Panc1 (cell line): ENCODE data around the gene DRAXIN. TPM values are rescaled to one million over a fixed set of nuclear protein-coding genes. Genes with fewer than 3 reads are reported as not detected.

Experiments used
- ATAC-seq: fragments of 200-7000 bp; cut with Tn5 transposase; 2 replicates; pipeline ENCODE4 v1.9.1; 2020; ENCODE audit warnings: mild to moderate bottlenecking, moderate library complexity
- BruUV-seq: library from RNA; stranded (reverse); fragments of 400-500 nt; replicated peaks from 2 replicates; lab custom pipeline; 2021; lab: Mats Ljungman, UMichigan
- CTCF ChIA-PET: fragments of 300-600 bp; sonication (Branson Sonifier 250); formaldehyde crosslinking; loops from one replicate; lab custom pipeline; 2022; ENCODE audit warnings: antibody characterized with exemption; lab: Charles Lee
- POLR2A ChIA-PET: fragments of 300-600 bp; sonication (Branson Sonifier 250); formaldehyde crosslinking; loops from one replicate; lab custom pipeline; 2022; ENCODE audit warnings: antibody characterized with exemption; lab: Charles Lee
- DNase-seq: peaks from one replicate; pipeline ENCODE4 v3.0.0-alpha.2; 2010; ENCODE audit warnings: low read depth, low spot score
- H3K27ac ChIP-seq: 2 replicates; pipeline ENCODE4 v1.5.1; 2011; ENCODE audit warnings: mild to moderate bottlenecking, low read length, inconsistent platforms
- H3K27me3 ChIP-seq: fragments of 200-500 bp; sonication (Bioruptor generic); 2 replicates; pipeline ENCODE4 v1.6.0; 2014; ENCODE audit warnings: low read length, inconsistent platforms; ENCODE audit not compliant: control insufficient read depth, insufficient read depth
- H3K36me3 ChIP-seq: fragments of 200-500 bp; sonication (Bioruptor generic); 2 replicates; pipeline ENCODE4 v1.5.1; 2014; ENCODE audit warnings: inconsistent platforms, mild to moderate bottlenecking, low read length, moderate library complexity; ENCODE audit not compliant: control insufficient read depth, insufficient read depth
- H3K4me1 ChIP-seq: 2 replicates; pipeline ENCODE4 v1.5.1; 2011; ENCODE audit warnings: inconsistent platforms, mild to moderate bottlenecking, low read length, moderate library complexity; ENCODE audit not compliant: control insufficient read depth, insufficient read depth
- H3K4me3 ChIP-seq, 2 experiments: 2 replicates each; pipeline ENCODE4 v1.5.1; 2011 to 2012; ENCODE audit warnings: low read depth in 2 of 2, low read length in 2 of 2, mild to moderate bottlenecking in 2 of 2, inconsistent platforms in 1 of 2, moderate library complexity in 1 of 2
- H3K9me3 ChIP-seq: fragments of 200-500 bp; sonication (Bioruptor generic); 2 replicates; pipeline ENCODE4 v1.5.1; 2014; ENCODE audit warnings: low read depth, mild to moderate bottlenecking, inconsistent platforms, low read length, moderate library complexity; ENCODE audit not compliant: control insufficient read depth, insufficient read depth
- CTCF ChIP-seq: fragments of 450-650 bp; IDR thresholded peaks from 2 replicates; pipeline ENCODE4 v1.5.1; 2017; ENCODE audit warnings: mild to moderate bottlenecking
- POLR2AphosphoS5 ChIP-seq: IDR thresholded peaks from 2 replicates; pipeline ENCODE4 v1.6.1; 2012; ENCODE audit warnings: mild to moderate bottlenecking, low read depth, low read length, moderate library complexity
- REST ChIP-seq, 2 experiments: IDR thresholded peaks; 2 replicates each; pipeline ENCODE4 v1.6.1; 2011 to 2012; ENCODE audit warnings: low read depth in 2 of 2, control low read depth in 1 of 2, low read length in 1 of 2, mild to moderate bottlenecking in 1 of 2, moderate library complexity in 1 of 2; ENCODE audit not compliant: insufficient read depth in 1 of 2
- SIN3A ChIP-seq: IDR thresholded peaks from 2 replicates; pipeline ENCODE4 v1.6.1; 2012; ENCODE audit warnings: low read depth, mild to moderate bottlenecking, low read length, moderate library complexity, borderline replicate concordance; ENCODE audit not compliant: insufficient read depth
- TCF7L2 ChIP-seq: IDR thresholded peaks from 2 replicates; pipeline ENCODE4 v1.6.1; 2011; ENCODE audit warnings: mild to moderate bottlenecking, low read depth, low read length, inconsistent platforms
- in situ Hi-C: cut with HindIII; loops from 2 replicates; pipeline ENCODE4 v1.10.0; 2016; ENCODE audit warnings: low sequenced_read_pairs, low pct_unique_long_range_greater_than_20kb
- intact Hi-C: fragments of 100-400 bp; cut with micrococcal nuclease; formaldehyde crosslinking; loops from one replicate; pipeline ENCODE4 v1.10.0; 2022; ENCODE audit not compliant: unreplicated experiment
- total RNA-seq: library from RNA; stranded (reverse); gene quantifications from one replicate; pipeline ENCODE4 v1.2.1, GENCODE V29; 2021; ENCODE audit not compliant: unreplicated experiment

The DRAXIN gene
- total RNA-seq, 1 experiment from 2014 or later: 0.13 TPM

DNA sequence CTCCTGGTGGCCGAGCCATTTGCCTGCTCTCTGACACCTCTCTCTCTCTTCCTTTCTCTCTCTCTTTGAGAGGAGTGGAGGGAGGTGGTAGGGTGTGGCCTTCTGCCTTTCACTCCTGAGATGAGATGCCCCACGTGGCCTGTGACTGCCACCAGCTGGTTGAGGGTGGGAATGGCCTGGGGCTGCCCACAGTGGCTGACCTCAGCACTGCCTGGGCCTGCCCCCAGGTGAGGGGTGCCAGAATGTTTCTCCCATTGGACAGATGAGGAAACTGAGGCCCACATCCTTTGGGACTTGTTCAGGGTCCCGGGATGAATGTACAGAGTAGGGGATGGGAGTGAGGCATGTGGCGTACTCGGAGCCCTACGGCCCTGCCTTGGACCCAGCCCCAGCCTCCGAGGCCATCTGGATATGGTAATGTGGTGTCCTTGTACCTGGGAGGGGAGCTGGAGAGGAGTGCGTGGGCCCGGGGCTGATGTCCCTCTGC, 57.7 kb downstream of the DRAXIN start:
- in situ Hi-C loops (no loop called here), intact Hi-C loops (no loop called here)
- no peaks in the 10 kb centered on the region; the same call in 1 of the 2 replicates for H3K36me3 ChIP-seq
- H3K27me3 ChIP-seq: no peaks in the 10 kb centered on the region
- no TSS peak for BruUV-seq
- H3K27ac ChIP-seq: no peak overlapping the region
- H3K9me3 ChIP-seq: no peaks in the 10 kb centered on the region
- DNase-seq (no peak), ATAC-seq (peak; percentile 91)
- TF ChIP-seq CTCF: peak; percentile 85
- TF ChIP-seq REST (IDR thresholded peaks at IDR 0.05; ENCODE audit: insufficient read depth in 1 of 2, low read depth in 2 of 2, low read length in 1 of 2): no peak
- ChIA-PET CTCF (no interaction called here), POLR2A (no interaction called here)
- H3K4me1 ChIP-seq: no peaks in the 10 kb centered on the region
- no peak overlapping the region for H3K4me3 ChIP-seq

DNA sequence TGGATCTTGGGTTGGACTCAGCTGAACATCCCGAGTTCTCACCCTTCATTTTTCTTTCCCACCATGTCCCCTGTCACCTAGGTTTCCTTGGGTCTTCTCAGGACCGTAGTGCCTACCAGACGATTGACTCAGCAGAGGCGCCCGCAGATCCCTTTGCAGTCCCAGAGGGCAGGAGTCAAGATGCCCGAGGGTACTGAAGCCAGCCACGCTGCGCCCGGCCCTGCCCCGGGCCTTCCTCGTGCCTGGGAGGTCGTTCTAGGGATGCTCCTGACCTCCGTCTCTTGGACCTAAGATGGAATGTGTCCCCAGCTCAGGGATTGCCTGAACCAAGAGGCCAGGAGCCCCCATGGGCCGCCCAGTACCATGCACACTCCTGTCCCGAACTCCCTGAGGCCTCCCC, 58.5 kb downstream of the DRAXIN start:
- H3K9me3 ChIP-seq: no peaks in the 10 kb centered on the region
- in situ Hi-C loops (no loop called here), intact Hi-C loops (no loop called here)
- ChIA-PET POLR2A (no interaction called here), CTCF (no interaction called here)
- H3K36me3 ChIP-seq: no peaks in the 10 kb centered on the region; the same call in 1 of the 2 replicates
- H3K27ac ChIP-seq: no peak overlapping the region
- ATAC-seq: no peak
- no peak overlapping the region for H3K4me3 ChIP-seq
- H3K4me1 ChIP-seq: no peaks in the 10 kb centered on the region
- H3K27me3 ChIP-seq: no peaks in the 10 kb centered on the region
- DNase-seq: no peak
- BruUV-seq: no TSS peak
- no peak for TF ChIP-seq POLR2AphosphoS5
- TF ChIP-seq CTCF: no peak
- TF ChIP-seq TCF7L2: no peak
- no peak for TF ChIP-seq REST (IDR thresholded peaks at IDR 0.05; ENCODE audit: insufficient read depth in 1 of 2, low read depth in 2 of 2, low read length in 1 of 2)
- TF ChIP-seq SIN3A: no peak
